NOMO-1 treated with DMSO at 0.1 percent for 48 hours (cell line): ENCODE results near the gene RASSF8.

Source experiments
- DNase-seq: peaks from one replicate; lab custom pipeline; 2025; ENCODE audit not compliant: unreplicated experiment; lab: John Stamatoyannopoulos, UW

The RASSF8 gene, protein sequence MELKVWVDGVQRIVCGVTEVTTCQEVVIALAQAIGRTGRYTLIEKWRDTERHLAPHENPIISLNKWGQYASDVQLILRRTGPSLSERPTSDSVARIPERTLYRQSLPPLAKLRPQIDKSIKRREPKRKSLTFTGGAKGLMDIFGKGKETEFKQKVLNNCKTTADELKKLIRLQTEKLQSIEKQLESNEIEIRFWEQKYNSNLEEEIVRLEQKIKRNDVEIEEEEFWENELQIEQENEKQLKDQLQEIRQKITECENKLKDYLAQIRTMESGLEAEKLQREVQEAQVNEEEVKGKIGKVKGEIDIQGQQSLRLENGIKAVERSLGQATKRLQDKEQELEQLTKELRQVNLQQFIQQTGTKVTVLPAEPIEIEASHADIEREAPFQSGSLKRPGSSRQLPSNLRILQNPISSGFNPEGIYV

DNA sequence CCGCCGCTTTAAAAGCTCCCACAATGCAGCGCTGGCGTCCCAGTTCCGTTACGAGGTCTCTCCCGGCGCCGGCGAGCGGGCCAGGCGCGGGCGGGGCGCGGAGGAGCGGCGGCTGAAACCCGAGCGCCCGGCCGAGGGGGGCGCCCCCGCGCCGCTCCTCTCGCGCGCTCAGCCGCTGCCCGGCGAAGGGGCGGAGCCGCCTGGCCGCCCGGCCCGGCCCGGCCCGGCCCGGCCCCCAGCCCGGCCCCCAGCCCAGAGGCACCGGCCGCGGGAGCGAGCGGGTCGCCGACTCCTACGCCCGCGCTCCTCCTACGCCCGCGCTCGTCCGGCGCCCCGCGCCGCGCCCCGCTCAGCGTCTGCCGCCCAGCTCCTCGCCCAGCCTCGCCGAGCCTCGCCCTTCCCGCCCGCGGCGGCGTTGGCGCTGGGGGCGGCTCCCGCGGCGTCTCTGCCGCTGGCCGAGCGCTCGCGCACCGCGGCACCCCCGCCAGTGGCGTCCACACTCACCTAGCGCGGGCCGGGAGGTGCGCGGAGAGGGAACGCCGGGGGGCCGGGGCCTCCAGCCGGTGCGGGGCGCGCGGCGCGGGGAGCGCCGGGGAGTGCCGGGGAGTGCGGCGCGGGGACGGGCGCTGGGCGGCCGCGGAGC lies at the start of gene RASSF8:
TSS of gene RASSF8 (plus strand) at position 255 of the 643 bp plus-strand sequence. CDS start 96,662 bp downstream, outside the sequence.
- peak; percentile 18 for DNase-seq

DNA sequence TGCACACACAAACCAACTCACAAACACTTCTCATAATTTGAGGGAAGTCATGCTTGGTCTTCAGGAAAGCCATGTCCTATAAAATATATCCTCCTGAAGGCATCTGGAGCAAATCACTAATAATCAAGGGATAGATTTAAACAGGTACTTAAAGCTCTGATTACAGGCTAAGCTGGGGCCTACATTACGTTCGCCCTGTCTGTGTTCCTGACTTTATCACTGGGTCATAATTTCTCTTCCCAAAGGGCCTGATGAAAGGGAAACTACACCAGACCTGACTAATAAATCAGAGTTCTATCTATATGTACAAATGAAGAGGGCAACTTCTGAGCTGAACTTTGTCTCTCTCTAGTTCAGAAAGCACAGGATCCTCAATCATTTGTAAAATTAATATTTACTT lies 43.9 kb upstream of the RASSF8 start:
- no peak for DNase-seq

DNA sequence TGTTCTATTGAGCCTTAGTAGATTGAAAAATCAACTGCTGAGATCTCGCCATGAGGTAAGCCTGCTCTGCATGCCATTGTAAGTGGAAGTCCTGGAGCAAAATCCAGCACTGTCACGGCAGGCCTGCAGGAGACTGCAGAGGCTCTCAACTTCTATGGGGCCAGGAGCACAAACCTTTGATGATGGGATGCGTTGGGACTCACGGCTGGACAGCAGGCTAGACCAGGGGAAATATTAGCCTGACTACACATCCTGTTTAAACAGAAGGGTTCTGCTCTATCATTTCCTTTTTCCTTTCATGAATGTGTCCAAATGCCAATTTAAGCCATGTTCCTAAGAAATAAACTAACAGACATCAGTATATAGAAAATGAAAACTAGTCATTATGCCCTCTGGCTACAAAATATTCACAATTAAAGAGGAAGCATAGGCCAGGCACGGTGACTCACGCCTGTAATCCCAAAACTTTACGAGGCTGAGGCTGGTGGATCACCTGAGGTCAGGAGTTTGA lies 33.9 kb upstream of the RASSF8 start:
- DNase-seq, result no peak

DNA sequence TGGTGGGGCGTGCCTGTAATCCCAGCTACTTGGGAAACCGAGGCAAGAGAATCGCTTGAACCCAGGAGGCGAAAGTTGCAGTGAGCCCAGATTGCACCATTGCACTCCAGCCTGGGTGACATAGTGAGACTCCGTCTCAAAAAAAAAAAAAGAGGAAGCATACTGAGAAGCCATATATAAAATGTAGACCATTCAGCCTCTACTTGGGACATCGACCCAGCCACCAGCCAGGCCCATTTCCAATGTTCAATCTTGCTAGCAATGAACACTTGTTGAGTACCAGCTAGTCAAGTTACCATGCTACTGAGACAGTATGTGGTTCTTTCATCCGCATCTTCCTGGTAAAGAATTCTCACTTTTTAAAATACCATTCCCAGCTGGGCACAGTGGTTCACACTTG lies 33.4 kb upstream of the RASSF8 start:
- DNase-seq, result no peak

DNA sequence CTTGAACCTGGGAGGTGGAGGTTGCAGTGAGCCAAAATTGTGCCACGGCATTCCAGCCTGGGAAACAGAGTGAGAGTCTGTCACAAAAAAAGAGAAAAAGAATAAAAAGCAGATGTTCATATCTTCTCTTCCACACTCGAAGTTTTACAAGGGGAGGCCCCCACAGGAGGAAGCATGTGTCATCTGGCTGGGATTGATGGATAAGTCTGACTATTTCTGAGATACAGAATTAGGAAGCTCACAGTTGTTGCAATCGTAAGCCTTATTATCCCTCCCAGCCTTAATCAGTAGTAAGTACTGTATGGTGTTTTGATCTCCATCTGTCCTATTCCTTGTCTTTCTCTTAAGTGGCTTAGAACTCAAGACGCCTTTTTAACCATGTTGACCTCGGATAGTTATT lies 31.9 kb upstream of the RASSF8 start:
- DNase-seq, result no peak

DNA sequence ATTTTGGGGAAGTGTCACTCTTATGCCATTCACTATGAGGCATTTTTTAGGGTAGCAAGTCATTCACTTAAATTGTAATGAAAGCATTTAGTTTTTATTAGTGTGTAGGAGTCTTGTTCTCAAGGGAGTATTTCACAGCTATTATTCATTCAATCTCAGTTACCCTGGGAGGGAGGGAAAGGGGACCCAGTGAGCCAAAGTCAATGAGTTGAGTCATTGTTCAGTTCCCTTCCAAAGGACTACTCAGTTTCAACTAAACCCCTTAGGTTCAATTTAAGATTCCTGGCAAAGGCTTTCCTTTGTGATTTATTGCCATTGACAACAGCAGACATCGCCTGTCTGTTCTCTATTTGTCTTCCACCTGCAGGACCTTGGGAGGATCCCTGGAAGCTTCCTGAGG lies 29.3 kb upstream of the RASSF8 start:
- DNase-seq, result no peak

DNA sequence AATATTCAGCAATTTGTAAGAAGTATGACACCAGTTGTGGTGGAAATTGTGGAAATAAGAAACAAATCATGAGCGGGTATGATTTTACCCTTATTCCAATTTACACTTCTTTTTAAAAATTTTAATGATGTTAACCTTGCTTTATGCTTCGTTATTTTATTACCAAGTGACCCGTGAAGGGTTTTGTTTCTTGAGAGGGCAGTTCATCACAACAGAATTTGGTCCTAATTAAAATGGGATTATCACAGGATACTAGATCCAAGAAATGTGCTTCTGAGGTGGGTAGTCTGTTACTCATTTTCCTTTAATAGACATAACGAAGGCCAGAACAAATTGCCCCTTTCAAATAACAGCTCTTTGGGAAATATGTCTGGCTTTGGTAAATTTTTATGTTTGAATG lies 25.5 kb upstream of the RASSF8 start:
- DNase-seq, result no peak

DNA sequence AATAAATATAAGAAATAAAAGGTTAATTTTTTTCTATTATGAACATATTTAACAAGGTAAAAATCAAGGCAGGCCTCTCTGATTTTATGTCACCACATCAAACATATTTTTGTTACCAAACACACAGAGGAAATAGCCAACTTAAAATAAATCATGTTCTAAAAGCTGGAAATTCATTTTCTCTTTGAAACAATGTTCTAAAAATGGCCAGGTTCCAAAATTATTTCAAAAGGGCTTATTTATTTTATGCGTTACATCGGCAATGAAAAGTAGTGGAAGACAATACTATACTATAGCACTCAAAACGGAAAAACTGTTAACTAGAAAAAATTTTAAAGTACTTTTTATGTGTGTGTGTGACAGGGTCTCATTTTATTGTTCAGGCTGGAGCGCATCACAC lies 24.0 kb upstream of the RASSF8 start:
- no peak for DNase-seq

DNA sequence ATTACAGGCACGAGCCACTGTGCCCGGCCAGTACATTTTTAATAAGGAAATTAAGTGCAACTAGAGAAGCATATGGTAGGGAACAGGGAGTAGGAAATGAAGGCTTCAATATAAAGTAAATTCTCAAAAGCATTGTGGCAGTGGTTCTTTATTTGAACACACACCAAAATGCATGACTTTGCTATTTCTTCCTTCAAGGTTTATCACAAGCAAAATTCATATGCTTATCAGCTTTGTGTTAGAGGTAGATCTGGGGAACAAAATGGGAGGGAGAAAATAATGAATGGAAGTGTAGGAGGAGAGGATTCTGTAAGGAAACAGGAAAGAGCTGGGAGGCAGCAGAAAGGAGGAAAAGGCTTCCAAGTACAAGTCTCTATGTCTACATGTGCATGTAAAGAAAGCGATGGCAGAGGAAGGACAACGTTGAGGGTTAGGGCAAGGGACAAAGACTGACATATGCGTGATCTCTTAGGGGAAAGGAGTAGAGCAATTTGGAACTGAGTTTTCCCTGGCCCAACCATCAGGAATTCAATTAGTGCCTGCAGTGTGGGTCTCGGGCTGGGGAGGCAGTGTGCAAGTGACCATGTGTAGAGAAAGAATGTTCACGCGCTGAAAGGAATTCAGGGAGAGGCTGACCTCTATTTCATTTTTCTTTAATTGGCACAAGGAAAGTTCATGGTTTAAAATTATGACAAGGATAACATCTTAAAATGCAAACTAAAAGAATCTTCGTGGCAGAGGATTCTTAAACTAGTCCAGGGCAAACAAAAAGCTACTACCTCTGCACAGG lies 22.9 kb upstream of the RASSF8 start:
- no peak for DNase-seq

DNA sequence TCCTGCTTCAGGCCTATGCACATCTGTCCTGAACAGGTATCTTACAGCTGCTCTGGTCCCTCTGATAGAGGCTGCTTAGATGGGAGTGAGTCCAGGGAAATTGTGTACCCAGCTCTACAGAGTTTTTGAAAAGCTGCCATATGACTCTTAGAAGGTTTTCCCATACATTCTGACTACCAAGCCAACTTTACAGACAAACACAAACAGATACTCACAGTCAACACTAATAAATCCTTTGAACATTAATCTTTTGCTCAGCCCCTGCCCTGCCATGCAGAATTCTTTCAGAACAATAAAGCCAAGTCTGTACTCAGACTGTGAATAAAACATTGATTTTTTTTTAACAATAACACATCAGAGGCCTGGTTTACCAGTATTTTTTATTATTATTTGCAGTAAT lies 21.4 kb upstream of the RASSF8 start:
- no peak for DNase-seq

DNA sequence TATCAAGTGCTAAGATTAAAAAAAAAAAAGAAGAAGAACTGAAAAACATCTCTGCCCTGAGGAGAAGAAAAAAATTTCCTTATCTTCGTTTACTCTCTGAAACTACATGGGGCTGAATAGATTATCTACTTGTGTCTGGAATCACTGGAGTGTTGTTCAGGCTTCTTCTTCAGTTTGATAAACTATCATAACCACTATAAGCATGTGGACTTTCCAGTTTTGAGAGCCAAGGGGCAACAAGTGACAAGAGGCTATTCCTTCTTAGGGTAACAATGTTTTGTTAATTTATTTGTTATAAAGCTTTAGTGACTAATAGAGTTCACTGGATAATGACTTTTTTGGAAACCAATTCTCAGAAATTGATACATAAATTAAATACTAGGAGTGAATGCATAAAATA lies 19.9 kb upstream of the RASSF8 start:
- no peak for DNase-seq

DNA sequence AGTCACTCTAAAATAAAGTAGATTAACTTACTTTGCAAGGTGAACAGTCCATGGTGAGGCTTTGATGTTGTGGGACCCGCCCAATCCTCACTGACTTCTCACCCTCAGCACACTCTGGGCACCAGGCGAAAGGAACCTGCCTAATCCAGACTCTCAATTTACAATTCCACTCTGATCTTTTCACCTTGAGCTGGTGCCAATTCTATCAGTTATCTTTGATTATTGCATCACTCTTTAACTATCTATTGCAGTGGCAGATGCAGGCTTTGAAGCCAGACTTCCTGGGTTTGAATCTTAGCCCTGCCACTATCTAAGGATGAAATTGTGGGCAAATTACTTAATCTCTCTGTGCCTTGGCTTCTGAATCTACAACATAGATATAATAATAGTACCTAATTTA lies 18.9 kb upstream of the RASSF8 start:
- DNase-seq, result no peak

DNA sequence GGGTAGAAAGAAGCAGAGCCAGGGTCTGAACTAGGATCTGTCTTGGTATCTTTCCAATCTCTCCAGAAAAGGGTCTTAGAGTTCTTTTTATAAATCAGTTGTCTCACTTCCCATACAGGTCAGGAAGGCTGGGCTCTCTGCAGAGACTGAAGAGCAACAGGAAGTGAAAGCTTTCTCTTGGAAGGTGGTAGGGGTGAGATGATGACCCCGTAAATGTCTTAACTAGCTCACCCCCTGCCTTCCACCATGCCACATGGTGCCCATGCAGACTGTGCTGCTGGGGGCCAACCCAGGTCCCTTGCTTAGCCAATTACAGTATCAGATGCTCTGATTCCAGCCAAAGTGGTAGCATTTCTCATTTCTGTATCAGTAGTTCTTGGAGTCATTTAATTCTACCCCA lies 17.6 kb upstream of the RASSF8 start:
- peak; percentile 18 for DNase-seq

DNA sequence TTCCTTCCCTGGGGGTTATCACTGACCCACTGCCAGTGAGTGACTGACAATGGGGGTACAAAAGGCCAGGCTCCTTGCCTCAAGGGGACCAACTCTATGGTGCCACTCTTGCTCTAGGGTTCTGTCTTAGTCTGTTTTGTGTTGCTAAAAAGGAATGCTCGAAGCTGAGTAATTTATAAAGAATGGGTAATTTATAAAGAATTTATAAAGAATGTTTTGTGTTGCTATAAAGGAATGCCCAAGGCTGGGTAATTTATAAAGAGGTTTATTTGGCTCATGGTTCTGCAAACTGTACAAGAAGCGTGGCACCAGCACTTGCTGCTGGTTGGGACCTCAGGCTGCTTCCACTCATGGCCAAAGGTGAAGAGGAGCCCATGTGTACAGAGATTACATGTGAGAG lies 15.8 kb upstream of the RASSF8 start:
- no peak for DNase-seq

DNA sequence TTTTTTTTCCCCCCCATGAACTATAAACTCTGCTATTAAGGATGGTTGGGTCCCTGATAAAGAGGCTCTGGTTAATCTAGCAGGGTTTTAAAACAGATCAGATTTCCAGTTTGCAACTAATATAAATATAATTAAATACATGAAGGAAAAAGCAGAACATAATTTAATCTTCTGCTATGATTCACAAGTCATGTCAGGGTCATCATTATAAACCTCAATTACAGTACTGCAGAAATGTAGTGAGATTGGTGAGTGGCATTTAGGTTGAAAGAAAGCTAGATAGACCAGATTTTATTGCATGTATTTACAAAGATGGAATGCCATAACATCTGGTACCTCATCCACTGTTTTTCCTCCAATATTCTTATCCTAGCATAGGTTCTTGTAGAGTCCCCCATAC lies 14.5 kb upstream of the RASSF8 start:
- DNase-seq, result no peak

DNA sequence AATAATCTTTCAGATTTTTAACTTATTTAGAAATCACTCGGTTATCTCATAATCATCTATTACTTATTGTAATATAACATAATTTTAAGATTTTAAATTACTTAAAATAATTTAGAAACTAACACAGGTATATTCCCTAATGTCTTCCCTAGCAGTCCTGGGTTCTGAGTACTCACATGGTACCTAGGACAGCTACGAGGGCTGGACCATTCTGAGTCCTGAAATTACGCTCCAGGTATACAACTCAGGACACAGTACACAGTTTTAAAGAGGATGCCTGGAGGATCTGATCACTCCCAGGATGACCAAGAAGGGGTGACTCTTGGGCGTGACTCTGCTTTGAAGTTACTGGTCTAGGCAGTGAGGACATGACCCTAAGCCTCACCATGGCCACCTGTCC lies 9.1 kb upstream of the RASSF8 start:
- DNase-seq, result no peak

DNA sequence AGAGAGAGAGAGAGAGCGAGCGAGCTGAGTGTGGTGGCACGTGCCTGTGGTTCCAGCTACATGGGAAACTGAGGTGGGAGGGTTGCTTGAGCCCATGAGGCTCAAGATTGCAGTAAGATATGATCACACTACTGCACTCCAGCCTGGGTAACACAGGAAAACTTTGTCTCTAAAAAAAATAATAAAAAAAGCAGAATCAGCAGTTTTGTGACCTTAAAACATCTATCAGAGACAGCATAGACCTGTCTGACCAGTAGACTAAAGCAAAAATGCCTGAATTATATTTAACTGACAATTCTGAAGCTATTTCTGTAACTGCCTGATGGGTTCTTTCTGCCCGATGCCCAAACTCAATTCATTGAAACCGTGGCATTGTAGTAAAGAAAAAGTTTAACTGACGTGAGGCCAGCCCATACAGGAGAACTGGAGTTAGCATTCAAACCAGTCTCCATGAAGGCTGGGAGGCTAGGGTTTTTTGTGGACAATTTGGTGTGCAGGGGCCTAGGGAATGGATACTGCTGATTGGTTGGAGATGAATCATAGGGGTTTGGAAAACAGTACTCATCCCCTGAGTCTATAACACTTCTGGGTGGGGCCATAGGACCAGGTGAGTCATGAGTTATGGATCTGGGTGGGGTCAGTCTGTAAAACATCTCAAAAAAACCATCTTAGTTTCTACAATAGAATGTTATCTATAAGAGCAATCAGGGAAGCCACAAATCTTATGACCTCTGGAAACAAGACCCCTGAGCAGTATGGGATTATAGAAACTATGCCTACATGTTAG lies 8.0 kb upstream of the RASSF8 start:
- DNase-seq, result no peak

DNA sequence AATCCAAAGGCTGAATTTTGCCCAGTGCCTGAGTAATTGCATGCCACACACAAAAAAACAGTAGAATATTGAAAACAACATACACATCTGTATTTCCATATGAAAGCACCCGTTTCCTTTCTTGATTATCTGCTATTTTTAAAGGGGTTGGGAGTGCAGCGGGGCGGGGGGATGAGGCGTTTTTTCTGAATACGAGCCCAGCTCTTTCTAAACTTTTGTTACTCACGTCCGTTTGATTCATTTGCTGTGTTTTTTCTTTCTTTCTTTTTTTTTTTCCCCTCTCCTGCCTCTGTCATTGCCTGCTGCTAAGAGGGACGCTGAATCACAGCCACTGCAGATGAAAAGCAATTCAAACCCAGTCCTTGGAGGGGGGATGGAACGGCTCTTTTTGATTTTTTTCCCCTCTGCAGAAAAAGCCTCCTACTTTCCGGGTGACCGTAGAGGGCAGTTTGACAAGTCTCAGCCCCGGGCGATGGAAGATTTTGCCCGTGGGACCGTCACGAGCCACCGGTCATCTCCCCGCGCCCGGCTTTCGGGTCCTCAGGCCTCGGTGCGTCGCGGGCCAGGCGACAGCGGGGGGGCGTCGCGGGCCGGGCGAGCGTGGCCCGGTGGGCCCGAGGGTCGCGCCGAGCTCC lies 572 bp upstream of the RASSF8 start:
- no peak for DNase-seq

DNA sequence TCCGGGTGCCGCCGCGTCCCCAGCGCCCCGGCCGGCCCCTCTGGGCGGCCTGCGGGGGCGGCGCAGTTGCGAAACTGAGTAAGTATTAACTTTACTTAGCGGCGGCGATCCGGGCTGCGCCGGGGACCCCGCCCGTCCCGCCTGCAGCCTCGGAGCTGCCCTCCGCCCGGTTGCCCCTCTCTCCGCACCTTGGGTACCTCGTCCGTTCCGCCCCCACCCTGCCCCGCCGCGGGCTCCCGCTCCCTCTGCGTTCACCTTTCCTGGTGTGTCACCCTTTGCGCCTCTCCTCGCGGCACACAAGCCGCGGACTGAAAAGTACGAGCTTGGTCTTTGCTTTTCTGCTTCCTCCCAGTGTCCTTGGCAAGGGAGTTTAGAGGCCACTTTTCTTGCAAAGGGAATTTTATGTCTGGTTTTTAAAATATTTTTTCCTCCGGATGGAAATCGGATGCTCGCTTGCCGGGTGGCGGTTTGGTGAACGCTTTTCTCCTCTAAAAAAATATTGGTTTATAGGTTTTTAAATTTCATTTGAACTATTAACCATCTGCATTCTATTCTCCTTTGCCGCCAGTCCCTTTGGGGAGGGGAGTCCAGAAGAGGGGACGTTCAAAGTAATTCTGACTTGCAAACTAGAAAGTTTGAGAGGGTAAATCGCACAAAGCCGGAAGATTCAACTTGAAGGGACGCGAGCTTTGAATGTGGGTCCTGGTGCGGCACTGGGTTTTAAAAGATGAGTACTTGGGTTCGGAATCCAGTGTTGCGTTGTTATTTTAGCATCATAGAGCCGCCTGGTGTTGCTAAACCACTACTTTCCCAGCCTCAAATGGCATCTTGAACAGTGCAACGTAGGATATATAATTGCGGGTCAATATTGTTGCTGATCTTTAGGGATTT lies 834 bp downstream of the RASSF8 start:
- no peak for DNase-seq
